ENCODE data around the gene APBA2.
"Not testable (repeated sequence)": the region's sequence is repeated elsewhere in the genome, so short reads cannot be mapped to it uniquely, and the experiment has no call there.

The APBA2 gene

DNA sequence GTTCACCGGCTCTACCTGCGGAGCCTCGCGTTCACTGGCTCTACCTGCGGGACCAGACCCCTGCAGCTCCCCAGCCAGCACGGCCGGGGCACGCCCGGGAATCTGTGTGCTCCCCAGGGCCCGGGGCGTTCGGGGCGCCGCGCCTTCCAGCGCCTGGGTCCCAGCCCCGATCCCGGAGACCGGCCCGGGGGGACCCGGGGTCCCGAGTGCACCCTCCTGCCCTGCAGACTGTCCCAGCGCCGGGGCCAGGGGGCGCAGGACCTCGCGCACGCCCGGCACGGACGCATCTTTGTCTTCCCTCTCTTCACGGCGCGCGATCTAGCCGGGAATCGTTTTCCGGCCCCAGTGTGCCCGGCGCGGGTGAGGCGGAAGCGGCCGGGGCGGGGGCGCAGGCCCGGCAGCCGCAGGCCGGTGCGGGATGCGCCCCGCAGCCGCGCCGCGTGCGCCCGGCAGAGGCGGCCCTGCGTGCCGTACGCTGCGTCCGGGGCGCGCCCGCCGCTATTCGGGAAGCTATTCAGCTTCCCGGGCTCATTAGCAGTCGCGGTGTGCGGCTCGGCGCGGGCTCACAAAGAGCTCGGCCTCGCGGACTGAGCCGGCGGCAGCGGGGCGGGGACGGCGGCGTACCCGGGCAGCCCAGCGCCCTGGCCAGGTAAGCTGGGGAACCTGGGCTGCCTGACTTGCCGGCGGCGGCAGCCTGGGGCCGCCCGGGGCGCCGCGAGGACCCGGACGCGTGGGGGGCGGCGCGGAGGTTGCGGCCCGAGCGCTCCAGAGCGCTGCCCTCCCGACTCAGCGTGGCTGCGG is at the start of gene APBA2:
Gene APBA2, plus strand, starts transcription at position 345 of the 801 bp plus-strand sequence. CDS start 167,911 bp downstream, outside the sequence.
- in situ Hi-C loops (cut with MboI; ENCODE audit: low pct_unique_long_range_greater_than_20kb, low sequenced_read_pairs), result no loop called here
- DNase-seq, result no peak

DNA sequence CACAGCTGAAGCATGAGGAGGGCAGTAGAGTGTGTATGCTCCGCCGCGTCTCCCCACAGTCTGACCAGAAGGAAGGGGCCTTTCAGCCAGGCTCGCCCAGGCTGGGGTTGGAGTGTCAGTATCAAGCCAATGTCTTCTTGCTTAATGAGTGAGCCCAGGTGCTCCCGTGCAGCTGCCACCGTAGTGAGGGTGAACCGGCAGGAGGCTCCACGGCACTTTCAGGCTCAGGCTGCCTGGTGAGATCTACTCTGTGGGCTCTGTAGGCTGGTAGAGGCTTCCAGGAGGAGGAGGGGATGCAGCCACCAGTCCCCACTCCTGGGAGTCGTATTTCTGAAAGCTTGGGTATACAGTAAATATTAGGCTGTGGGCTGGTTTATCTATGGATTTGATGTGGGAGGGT is 45.5 kb upstream of the APBA2 start:
- in situ Hi-C loops (cut with MboI; ENCODE audit: low pct_unique_long_range_greater_than_20kb, low sequenced_read_pairs); DNase-seq: not testable (repeated sequence)

DNA sequence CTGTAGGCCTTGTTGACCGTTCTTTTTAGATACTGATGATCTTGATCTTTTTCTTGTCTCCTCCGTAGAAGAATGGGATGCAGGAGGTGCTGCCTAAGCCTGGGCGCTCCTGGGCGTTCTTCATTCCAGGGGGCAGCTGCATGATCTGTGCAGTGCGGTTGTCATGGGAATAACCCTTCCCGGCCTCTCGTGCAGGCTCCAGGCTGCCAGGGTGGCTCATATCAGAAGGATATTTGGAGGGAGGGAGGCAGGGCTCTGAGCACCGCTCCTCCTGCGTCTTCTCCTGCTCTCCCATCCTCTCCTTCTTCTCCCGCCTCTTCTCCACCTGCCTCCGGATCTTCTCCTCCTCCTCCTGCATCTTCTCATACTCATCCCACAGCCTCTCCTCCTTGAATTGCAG is 43.6 kb upstream of the APBA2 start:
- in situ Hi-C loops (cut with MboI; ENCODE audit: low pct_unique_long_range_greater_than_20kb, low sequenced_read_pairs); DNase-seq: not testable (repeated sequence)

DNA sequence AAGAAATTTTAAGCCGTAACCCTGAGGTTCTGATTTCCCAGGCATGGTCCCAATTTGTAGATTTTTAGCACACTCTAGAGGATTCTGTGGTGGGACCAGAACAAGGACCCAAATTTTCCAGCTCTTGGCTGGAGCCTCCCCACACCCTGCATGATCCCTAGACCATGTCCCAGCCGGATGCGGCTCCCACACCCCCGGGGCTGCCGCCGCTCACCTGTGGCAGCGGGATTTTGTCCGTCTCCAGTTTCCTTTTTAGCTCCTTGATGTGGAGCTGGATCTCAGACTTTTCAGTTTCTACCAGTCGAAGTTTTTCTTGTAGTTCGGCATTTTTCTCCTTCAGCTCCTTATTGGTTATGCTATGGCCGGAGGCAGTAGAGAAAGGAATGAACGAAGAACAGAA is 42.3 kb upstream of the APBA2 start:
- DNase-seq; in situ Hi-C loops (cut with MboI; ENCODE audit: low pct_unique_long_range_greater_than_20kb, low sequenced_read_pairs): not testable (repeated sequence)

DNA sequence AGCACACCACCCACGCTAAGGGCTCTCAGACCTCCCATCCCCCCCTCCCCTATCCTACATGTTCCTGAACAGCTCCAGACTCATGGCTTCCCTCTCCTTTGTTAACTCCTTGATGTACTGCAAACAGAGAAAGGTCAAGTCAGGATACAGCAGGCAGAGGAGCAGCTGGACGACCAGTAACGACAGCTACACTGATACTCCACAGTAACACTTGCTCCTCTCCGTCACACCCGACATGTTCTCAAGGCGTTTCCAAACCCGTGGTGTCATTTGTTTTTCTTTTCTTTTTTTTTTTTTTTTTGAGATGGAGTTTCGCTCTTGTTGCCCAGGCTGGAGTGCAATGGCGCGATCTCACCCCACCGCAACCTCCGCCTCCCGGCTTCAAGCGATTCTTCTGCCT is 41.6 kb upstream of the APBA2 start:
- in situ Hi-C loops (cut with MboI; ENCODE audit: low pct_unique_long_range_greater_than_20kb, low sequenced_read_pairs); DNase-seq: not testable (repeated sequence)

DNA sequence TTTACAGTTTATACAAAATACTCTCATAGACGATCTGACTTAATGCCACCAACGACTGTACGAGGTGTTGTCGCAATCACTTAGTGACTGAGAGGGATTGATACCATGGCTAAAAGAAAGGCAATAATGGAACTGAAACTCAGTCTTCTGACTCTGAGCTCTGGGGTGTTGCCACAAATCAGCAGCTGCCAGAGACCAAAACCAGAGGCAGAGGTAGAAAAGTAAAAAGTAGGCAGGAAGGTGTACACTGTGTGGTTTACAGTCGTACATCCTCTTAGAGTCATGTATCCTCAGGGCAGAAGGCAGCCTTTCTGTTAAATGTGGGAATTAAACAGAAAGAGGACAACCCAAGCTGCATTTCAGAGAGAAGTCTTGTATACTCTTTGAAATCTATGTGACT is 38.5 kb upstream of the APBA2 start:
- DNase-seq; in situ Hi-C loops (cut with MboI; ENCODE audit: low pct_unique_long_range_greater_than_20kb, low sequenced_read_pairs): not testable (repeated sequence)

DNA sequence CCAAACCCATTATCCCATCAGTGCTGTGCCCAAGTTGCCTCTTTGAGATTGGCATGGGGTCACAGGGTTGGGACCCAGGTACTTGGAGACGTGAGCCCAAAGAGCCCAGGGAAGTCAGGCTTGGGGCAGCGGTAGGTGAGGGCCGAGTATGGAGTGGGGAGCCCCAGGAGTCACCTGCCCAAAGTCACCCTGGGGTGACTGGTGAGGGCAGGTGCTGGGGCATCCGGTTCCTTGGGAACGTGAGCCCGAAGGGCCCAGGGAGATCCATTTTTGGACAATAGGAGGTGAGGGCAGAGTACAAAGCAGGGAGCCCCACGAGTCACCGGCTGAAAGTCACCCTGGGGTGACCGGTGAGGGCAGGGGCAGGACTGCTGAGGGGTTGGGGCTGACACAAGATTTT is 37.8 kb upstream of the APBA2 start:
- DNase-seq; in situ Hi-C loops (cut with MboI; ENCODE audit: low pct_unique_long_range_greater_than_20kb, low sequenced_read_pairs): not testable (repeated sequence)

DNA sequence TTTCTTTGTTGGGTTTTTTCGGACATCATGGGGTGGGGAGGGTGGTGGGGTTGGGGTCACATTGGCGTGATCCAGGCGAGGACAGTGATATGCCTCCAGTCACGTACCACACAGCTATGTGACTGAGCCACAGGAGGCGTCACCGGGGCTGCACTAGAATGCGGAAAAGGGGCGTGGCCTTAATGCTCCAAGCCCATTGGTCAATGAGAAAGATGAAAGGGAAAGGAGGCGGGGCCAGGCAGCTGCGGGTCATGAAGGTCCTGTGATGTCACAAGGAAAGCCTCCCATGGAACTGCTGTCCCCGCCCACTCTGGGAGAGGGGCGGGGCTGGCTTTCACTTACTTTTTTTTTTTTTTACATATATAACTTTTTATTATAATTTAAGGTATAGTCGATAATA is 37.3 kb upstream of the APBA2 start, which contains the start of gene GOLGA6L7:
Gene GOLGA6L7, minus strand, starts transcription at position 124 of the 400 bp plus-strand sequence. Its CDS starts 95 bp downstream, at position 29.
- in situ Hi-C loops (cut with MboI; ENCODE audit: low pct_unique_long_range_greater_than_20kb, low sequenced_read_pairs); DNase-seq: not testable (repeated sequence)

DNA sequence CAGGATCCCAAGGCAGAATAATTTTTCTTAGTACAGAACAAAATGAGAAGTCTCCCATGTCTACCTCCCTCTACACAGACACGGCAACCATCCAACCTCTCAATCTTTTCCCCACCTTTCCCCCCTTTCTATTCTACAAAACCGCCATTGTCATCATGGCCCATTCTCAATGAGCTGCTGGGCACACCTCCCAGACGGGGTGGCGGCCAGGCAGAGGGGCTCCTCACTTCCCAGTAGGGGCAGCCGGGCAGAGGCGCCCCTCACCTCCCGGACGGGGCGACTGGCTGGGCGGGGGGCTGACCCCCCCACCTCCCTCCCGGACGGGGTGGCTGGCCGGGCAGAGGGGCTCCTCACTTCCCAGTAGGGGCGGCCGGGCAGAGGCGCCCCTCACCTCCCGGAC is 36.5 kb upstream of the APBA2 start:
- in situ Hi-C loops (cut with MboI; ENCODE audit: low pct_unique_long_range_greater_than_20kb, low sequenced_read_pairs); DNase-seq: not testable (repeated sequence)

DNA sequence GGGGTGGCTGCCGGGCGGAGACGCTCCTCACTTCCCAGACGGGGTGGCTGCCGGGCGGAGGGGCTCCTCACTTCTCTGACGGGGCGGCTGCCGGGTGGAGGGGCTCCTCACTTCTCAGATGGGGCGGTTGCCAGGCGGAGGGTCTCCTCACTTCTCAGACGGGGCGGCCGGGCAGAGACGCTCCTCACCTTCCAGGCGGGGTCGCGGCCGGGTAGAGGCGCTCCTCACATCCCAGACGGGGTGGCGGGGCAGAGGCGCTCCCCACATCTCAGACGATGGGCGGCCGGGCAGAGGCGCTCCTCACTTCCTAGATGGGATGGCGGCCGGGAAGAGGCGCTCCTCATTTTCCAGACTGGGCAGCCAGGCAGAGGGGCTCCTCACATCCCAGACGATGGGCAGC is 36.0 kb upstream of the APBA2 start:
- DNase-seq; in situ Hi-C loops (cut with MboI; ENCODE audit: low pct_unique_long_range_greater_than_20kb, low sequenced_read_pairs): not testable (repeated sequence)

DNA sequence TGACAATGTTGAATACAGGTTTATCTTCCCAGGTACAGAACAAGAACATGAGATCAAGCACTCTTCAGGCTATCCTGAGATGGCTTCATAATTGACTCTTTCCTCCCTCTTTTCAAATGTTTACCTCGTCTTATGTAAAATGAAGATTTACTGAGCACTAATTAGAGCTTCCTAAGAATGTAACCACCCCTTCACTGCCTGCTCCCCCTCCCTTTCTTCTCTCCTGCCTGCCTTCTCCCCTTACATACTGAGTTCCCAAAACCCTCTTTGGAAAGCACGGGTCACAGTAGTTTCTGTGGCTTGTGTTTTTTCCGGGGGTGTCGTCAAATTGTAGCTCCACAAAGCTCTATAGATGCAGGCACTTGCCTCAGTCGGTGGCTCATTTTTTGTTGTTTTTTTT is 32.1 kb upstream of the APBA2 start:
- DNase-seq; in situ Hi-C loops (cut with MboI; ENCODE audit: low pct_unique_long_range_greater_than_20kb, low sequenced_read_pairs): not testable (repeated sequence)

DNA sequence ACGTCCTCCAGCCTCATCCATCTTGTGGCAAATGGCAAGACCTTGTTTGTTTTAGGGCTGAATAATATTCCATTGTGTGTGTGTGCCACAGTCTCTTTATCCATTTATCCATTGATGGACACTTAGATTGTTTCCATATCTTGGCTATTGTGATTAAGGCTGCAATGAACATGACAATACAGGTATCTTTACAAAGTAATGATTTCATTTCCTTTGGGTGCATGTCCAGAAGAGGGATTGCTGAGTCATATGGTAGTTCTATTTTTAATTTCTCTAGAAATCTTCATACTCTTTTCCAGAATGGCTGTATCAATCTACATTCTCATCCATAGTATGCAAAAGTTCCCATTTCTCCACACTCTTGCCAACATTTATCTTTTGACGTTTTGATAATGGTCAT is 31.2 kb upstream of the APBA2 start:
- in situ Hi-C loops (cut with MboI; ENCODE audit: low pct_unique_long_range_greater_than_20kb, low sequenced_read_pairs); DNase-seq: not testable (repeated sequence)

DNA sequence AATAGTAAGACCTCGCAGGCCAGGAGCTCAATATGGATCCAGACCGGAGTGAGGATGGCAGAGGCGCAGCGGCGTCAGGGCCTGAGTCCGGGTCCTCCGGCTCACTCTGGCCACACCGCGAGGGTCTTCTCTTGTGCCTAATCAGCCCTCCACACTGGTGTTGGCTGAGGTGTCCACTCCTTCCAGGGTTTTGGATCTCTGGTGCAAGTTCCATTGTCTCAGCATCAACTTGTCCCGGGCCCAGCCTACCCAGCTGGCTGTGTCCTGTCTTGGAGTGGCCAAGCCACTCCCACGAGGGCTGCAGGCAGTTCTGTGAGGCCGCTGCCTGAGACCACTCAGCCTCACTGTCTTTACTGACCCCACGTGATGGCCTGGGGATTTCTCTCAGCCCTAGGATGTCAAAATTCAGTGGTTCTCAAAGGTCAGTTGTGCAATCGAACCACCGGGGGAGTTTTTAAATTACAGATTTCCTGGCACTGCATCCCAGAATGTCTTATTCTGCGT is 24.7 kb upstream of the APBA2 start:
- in situ Hi-C loops (cut with MboI; ENCODE audit: low pct_unique_long_range_greater_than_20kb, low sequenced_read_pairs), result no loop called here
- no peak for DNase-seq

DNA sequence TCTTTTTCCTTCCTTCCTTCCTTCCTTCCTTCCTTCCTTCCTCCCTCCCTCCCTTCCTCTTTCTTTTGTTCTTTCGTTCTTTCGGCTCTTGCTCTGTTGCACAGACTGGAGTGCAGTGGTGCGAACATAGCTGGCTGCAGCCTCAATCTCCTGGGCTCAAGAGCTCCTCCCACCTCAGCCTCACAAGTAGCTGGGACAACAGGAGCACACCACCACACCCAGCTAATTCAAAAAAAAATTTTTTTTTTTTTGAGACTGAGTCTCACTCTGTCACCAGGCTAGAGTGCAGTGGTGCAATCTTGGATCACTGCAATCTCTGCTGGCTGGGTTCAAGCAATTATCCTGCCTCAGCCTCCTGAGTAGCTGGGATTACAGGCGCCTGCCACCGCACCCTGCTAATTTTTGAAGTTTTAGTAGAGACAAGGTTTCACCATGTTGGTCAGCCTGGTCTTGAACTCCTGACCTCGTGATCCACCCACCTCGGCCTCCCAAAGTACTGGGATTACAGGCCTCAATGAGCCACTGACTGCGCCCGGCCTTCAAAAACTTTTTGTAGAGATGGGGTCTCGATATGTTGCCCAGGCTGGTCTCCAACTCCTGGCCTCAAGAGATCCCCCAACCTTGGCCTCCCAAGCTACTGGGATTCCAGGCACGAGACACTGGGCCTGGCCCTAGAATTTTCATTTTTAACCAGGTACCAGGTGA is 24.0 kb upstream of the APBA2 start:
- in situ Hi-C loops (cut with MboI; ENCODE audit: low pct_unique_long_range_greater_than_20kb, low sequenced_read_pairs); DNase-seq: not testable (repeated sequence)

DNA sequence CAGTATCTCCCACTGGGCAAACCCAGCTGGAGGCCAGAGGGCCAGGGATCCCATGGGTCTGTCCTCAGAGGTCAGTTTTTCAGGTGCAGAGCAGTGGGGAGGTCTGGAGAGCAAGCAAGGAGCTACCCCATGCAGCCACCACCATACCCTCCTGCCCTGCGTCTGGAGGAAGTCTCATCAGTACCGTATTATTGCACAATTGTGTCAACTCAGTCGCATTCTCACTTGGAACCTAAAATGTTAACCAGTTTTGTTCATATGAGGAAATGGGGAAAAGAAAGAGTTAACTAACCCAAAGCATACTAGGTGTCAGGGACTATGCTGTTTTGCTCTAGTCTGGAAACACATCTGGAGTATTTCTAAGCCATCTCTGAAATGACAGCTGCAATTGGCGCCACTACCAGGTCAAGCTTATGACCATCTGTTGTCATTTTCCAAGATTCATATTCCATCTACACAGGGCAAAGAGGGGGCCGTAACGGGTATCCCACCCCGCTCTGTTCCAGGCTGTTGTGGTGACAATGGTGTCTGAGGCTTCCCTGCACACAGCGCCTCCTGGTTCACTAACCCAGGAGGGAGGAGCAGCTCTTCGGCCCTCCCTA is 16.9 kb upstream of the APBA2 start:
- DNase-seq, result no peak
- in situ Hi-C loops (cut with MboI; ENCODE audit: low pct_unique_long_range_greater_than_20kb, low sequenced_read_pairs), result no loop called here

DNA sequence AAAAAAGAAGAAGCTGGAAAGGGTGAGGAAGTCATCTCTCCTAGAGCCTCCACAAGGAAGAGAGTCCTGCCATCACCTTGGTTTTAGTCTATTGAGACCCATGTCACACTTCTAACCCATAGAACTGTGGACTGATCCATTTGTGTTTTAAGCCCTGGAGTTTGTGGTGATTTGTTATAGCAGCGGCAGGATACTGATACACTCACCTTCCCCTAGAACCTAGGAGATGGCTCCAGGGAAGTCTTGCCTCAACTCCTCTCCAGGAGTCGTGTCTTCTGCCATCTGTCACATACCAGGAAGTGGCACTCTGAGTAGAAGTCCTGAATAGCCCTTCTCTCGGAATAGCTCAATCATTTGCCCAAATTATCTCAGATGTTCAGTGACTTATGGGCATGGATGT is 14.6 kb upstream of the APBA2 start:
- no peak for DNase-seq
- in situ Hi-C loops (cut with MboI; ENCODE audit: low pct_unique_long_range_greater_than_20kb, low sequenced_read_pairs), result no loop called here

DNA sequence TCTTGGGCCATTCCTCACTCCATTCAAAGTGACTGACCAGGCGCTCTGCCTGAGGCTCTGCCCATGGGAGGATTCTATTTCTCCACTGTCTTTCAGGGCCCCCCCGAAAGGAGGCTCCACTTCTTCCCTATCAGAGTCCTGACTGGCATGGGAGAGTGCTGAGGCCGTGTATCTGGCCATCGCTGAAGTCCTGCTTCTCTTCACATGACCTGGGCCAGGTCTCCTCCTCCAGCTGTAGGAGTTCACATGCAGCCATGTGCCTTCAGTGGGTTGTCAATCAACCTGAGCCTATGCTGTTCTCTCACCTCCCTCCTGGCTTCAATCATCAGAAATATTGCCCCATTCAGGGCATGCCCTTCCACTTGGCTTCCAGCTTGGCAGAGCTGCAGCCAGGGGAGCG is 12.8 kb upstream of the APBA2 start:
- DNase-seq, result no peak
- in situ Hi-C loops (cut with MboI; ENCODE audit: low pct_unique_long_range_greater_than_20kb, low sequenced_read_pairs), result no loop called here

DNA sequence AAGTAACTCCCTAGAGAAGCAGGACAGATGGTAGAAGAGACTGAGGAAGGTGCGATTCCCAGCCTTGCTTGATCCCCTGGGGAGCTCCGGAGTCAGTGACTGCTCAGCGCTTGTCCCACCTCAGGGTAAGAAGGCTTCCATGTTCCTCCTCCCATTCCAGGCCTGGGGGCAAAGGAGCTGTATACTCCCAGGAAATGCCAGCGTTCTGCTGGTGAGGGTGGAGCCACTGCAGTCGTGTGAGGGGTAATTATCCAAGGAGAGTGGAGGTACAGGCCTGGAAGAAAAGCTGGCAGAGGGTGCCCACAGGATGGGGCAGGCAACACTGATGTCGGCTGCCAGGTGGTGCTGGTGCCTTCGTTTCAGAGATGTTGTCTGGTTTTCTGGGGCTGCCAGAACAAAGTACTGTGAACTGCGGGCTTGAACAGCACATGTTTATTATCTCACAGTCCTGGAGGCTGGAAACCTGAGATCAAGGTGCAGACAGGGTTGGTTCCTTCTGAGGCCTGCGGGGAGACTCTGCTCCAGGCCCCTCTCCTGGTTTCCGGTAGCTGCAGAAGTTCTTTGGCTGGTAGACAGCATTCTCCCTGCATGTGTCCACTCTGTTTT is 12.1 kb upstream of the APBA2 start:
- DNase-seq, result no peak
- in situ Hi-C loops (cut with MboI; ENCODE audit: low pct_unique_long_range_greater_than_20kb, low sequenced_read_pairs), result no loop called here

DNA sequence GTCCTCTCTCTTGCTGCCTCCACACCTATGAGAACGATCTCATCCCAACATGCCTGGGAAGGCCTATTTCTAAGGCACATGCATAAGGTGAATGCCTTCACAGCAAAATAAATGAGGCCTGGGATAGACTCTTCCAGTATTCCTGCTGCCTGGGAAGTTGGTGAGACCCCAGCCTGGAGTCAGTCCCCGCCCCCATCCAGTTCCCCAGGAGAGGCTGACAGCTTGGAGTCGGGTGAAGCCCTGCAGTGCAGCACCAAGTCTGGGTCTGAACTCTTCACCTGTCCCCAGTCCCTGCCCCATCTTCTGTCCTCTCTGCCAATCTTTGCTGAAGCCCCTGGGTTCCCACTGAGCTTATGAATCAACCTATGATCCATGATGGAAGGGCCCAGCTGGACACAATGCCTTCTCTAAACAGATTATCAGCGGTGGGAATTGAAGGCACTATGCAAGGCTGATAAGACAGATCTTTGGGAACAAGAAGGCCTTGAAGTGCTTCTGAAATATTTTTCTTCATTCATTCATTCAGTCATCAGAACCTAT is 10.2 kb upstream of the APBA2 start:
- in situ Hi-C loops (cut with MboI; ENCODE audit: low pct_unique_long_range_greater_than_20kb, low sequenced_read_pairs), result no loop called here

More for the DNA sequence above, 10.2 kb upstream of the APBA2 start:
- DNase-seq, result no peak
